Sigmoid colon (tissue), 4 donors: ENCODE results near the gene ARHGAP42.

Source experiments
- POLR2A ChIP-seq, 2 donors: fragments of 450-650 bp; IDR thresholded peaks; one replicate each; pipeline ENCODE4 v1.6.1; 2016; ENCODE audit warnings: antibody characterized with exemption in 2 of 2, mild to moderate bottlenecking in 2 of 2, moderate library complexity in 2 of 2
- POLR2AphosphoS5 ChIP-seq, 4 donors: sonication (generic); formaldehyde crosslinking; IDR thresholded peaks; one replicate each; pipeline ENCODE4 v1.6.1; 2017; ENCODE audit warnings: antibody characterized with exemption in 4 of 4
- TF ChIP-seq, protein P1 (sequence below), 4 experiments: fragments of 450-650 bp in 3 of 4; fragments of 200-600 bp in 1 of 4; IDR thresholded peaks; one replicate each; pipeline ENCODE4 v1.5.1; 2016 to 2019; ENCODE audit warnings: antibody characterized with exemption in 4 of 4, mild to moderate bottlenecking in 3 of 4, moderate library complexity in 2 of 4

DNA sequence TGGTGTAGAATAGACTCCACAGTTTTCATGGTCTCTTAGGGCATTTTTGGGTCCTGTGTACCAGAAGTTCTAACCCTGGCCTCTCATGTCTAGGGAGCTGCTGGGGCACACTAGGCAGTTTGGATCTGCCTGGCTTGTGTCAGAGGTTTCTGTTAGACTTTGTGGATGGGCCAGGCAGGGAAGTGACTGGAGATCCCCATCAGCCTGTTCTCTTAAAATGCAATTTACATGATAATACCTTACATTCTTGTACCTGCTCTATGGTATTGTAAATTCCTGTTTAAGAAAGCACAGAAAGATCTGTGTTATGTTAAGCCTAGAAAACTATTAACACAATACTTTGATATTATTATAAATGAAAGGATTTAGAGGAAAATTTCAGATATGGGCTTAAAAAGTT lies 104.0 kb downstream of the ARHGAP42 start:
- TF ChIP-seq, protein P1, sequence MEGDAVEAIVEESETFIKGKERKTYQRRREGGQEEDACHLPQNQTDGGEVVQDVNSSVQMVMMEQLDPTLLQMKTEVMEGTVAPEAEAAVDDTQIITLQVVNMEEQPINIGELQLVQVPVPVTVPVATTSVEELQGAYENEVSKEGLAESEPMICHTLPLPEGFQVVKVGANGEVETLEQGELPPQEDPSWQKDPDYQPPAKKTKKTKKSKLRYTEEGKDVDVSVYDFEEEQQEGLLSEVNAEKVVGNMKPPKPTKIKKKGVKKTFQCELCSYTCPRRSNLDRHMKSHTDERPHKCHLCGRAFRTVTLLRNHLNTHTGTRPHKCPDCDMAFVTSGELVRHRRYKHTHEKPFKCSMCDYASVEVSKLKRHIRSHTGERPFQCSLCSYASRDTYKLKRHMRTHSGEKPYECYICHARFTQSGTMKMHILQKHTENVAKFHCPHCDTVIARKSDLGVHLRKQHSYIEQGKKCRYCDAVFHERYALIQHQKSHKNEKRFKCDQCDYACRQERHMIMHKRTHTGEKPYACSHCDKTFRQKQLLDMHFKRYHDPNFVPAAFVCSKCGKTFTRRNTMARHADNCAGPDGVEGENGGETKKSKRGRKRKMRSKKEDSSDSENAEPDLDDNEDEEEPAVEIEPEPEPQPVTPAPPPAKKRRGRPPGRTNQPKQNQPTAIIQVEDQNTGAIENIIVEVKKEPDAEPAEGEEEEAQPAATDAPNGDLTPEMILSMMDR (IDR thresholded peaks at IDR 0.05): no peak
- TF ChIP-seq POLR2AphosphoS5 (IDR thresholded peaks at IDR 0.05): no peak
- TF ChIP-seq POLR2A (IDR thresholded peaks at IDR 0.05): no peak
